Gastrocnemius medialis (tissue), 4 donors: ENCODE measurements around the gene CNTLN.

ENCODE experiments used
- POLR2A ChIP-seq, 2 donors: fragments of 450-650 bp; IDR thresholded peaks; one replicate each; pipeline ENCODE4 v1.6.1; 2017; ENCODE audit warnings: antibody characterized with exemption in 2 of 2, mild to moderate bottlenecking in 2 of 2, moderate library complexity in 2 of 2
- TF ChIP-seq, protein P1 (sequence below), 5 experiments: fragments of 450-650 bp in 3 of 5; fragments of 200-600 bp in 2 of 5; sonication (generic) in 2 of 5; IDR thresholded peaks in 4 of 5; conservative IDR thresholded peaks in 1 of 5; 1 replicate in 4 of 5; 2 replicates in 1 of 5; pipeline ENCODE4 v1.5.1; 2016 to 2019; ENCODE audit warnings: antibody characterized with exemption in 5 of 5, mild to moderate bottlenecking in 3 of 5, moderate library complexity in 3 of 5

DNA sequence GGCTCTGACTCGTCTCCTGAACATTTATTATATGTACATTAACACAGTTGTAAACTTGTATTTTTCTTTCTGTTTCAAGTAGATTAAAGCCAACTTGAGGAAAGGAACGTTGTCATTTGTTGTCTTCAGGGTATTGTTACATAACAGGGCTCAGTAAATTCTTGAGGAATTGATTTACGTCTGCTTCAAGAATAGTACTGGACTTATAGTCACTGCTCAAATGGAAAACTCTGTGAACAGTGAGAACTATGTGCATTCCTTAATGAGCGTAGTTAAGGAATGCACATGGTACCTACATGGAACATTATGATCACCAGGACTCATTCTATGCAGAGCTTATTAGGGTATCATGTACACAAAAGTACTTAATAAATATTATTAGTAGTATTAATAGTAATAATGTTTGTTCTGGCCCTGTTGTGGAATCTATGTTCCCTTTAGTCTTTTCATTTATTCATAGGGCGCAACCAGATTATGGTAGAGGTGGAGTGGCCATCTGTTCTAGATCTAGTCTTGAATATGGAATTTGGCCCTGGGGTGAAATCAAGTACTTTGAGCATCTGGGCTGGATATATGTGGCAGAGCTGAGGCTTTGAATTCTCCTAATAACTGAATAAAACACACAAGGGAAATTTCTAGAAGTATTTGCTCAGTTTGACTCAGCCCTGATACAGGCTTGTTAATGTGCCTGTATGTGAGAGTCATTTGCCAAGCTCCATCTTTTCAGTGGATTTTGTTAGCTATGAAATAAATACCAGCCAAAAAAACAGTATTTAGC lies 335.4 kb downstream of the CNTLN start:
- no peak for TF ChIP-seq POLR2A (IDR thresholded peaks at IDR 0.05)
- TF ChIP-seq, protein P1, sequence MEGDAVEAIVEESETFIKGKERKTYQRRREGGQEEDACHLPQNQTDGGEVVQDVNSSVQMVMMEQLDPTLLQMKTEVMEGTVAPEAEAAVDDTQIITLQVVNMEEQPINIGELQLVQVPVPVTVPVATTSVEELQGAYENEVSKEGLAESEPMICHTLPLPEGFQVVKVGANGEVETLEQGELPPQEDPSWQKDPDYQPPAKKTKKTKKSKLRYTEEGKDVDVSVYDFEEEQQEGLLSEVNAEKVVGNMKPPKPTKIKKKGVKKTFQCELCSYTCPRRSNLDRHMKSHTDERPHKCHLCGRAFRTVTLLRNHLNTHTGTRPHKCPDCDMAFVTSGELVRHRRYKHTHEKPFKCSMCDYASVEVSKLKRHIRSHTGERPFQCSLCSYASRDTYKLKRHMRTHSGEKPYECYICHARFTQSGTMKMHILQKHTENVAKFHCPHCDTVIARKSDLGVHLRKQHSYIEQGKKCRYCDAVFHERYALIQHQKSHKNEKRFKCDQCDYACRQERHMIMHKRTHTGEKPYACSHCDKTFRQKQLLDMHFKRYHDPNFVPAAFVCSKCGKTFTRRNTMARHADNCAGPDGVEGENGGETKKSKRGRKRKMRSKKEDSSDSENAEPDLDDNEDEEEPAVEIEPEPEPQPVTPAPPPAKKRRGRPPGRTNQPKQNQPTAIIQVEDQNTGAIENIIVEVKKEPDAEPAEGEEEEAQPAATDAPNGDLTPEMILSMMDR (IDR thresholded peaks at IDR 0.05 in 4 of 5, conservative IDR thresholded peaks at IDR 0.05 in 1 of 5), result no peak
